Measurements from ENCODE around the gene WTIP. TPM values are rescaled to one million over a fixed set of nuclear protein-coding genes. Genes with fewer than 3 reads are reported as not detected.

WTIP gene
- total RNA-seq, 1 donor from 2014 or later: 1.0 TPM

GRCh38 chr19:34484328-34484727 is 2.8 kb downstream of the WTIP start:
- Mint-ChIP-seq H3K27ac (no peak overlapping the region), H3K9me3 (no peaks in the 10 kb centered on the region)
- intact Hi-C loops (cut with micrococcal nuclease): no loop called here

GRCh38 chr19:34485831-34486230 is 4.3 kb downstream of the WTIP start:
- no peak overlapping the region for H3K27ac Mint-ChIP-seq
- H3K36me3 Mint-ChIP-seq (ENCODE audit: low read depth): no peaks in the 10 kb centered on the region
- H3K9me3 Mint-ChIP-seq: no peaks in the 10 kb centered on the region
- DNase-seq (ENCODE audit: low spot score): no peak
- peaks cover 2% of the 10 kb centered on the region for H3K4me1 Mint-ChIP-seq (ENCODE audit: low read depth)
- peaks cover 28% of the 10 kb centered on the region for H3K27me3 Mint-ChIP-seq (ENCODE audit: low read depth)
- no peak overlapping the region for H3K4me3 Mint-ChIP-seq (ENCODE audit: low read depth)
- intact Hi-C loops (cut with micrococcal nuclease): no loop called here

More at GRCh38 chr19:34484328-34484727, 2.8 kb downstream of the WTIP start:
- Mint-ChIP-seq H3K4me3 (ENCODE audit: low read depth) (no peak overlapping the region), H3K27me3 (ENCODE audit: low read depth) (peaks cover 36% of the 10 kb centered on the region), H3K4me1 (ENCODE audit: low read depth) (peaks cover 2% of the 10 kb centered on the region), H3K36me3 (ENCODE audit: low read depth) (no peaks in the 10 kb centered on the region)
- DNase-seq (ENCODE audit: low spot score): no peak

- Mint-ChIP-seq H3K9me3 (no peaks in the 10 kb centered on the region), H3K27ac (no peak overlapping the region), H3K27me3 (ENCODE audit: low read depth) (peaks cover 25% of the 10 kb centered on the region), H3K4me1 (ENCODE audit: low read depth) (peaks cover 2% of the 10 kb centered on the region), H3K4me3 (ENCODE audit: low read depth) (no peak overlapping the region), H3K36me3 (ENCODE audit: low read depth) (no peaks in the 10 kb centered on the region)
- intact Hi-C loops (cut with micrococcal nuclease): no loop called here
- DNase-seq (ENCODE audit: low spot score): no peak
Measured at GRCh38 chr19:34487651-34488051, 6.1 kb downstream of the WTIP start.

GRCh38 chr19:34489175-34489574 is 7.6 kb downstream of the WTIP start:
- Mint-ChIP-seq H3K4me1 (ENCODE audit: low read depth) (no peaks in the 10 kb centered on the region), H3K4me3 (ENCODE audit: low read depth) (no peak overlapping the region), H3K9me3 (no peaks in the 10 kb centered on the region), H3K27me3 (ENCODE audit: low read depth) (peaks cover 12% of the 10 kb centered on the region), H3K36me3 (ENCODE audit: low read depth) (no peaks in the 10 kb centered on the region), H3K27ac (no peak overlapping the region)
- intact Hi-C loops (cut with micrococcal nuclease): no loop called here
- DNase-seq (ENCODE audit: low spot score): no peak

GRCh38 chr19:34490141-34490766 is 8.7 kb downstream of the WTIP start:
- Mint-ChIP-seq H3K27ac (no peak overlapping the region), H3K4me1 (ENCODE audit: low read depth) (no peaks in the 10 kb centered on the region), H3K9me3 (no peaks in the 10 kb centered on the region), H3K36me3 (ENCODE audit: low read depth) (no peaks in the 10 kb centered on the region), H3K27me3 (ENCODE audit: low read depth) (peaks cover 9% of the 10 kb centered on the region), H3K4me3 (ENCODE audit: low read depth) (no peak overlapping the region)
- DNase-seq (ENCODE audit: low spot score): no peak
- intact Hi-C loops (cut with micrococcal nuclease): no loop called here

- Mint-ChIP-seq H3K4me3 (ENCODE audit: low read depth) (no peak overlapping the region), H3K27me3 (ENCODE audit: low read depth) (no peaks in the 10 kb centered on the region), H3K4me1 (ENCODE audit: low read depth) (no peaks in the 10 kb centered on the region), H3K36me3 (ENCODE audit: low read depth) (no peaks in the 10 kb centered on the region), H3K9me3 (no peaks in the 10 kb centered on the region), H3K27ac (no peak overlapping the region)
- intact Hi-C loops (cut with micrococcal nuclease): no loop called here
- no peak for DNase-seq (ENCODE audit: low spot score)
Measured at GRCh38 chr19:34493038-34493648, 11.6 kb downstream of the WTIP start.

- no peak for DNase-seq (ENCODE audit: low spot score)
- H3K4me1 Mint-ChIP-seq (ENCODE audit: low read depth): no peaks in the 10 kb centered on the region
- no peak overlapping the region for H3K27ac Mint-ChIP-seq
Measured at GRCh38 chr19:34493649-34494044, 12.1 kb downstream of the WTIP start.

GRCh38 chr19:34494601-34495000 is 13.0 kb downstream of the WTIP start:
- H3K9me3 Mint-ChIP-seq: no peaks in the 10 kb centered on the region
- peaks cover 3% of the 10 kb centered on the region for H3K27me3 Mint-ChIP-seq (ENCODE audit: low read depth)
- H3K27ac Mint-ChIP-seq: no peak overlapping the region

More at GRCh38 chr19:34493649-34494044, 12.1 kb downstream of the WTIP start:
- H3K9me3 Mint-ChIP-seq: no peaks in the 10 kb centered on the region
- no peaks in the 10 kb centered on the region for H3K27me3 Mint-ChIP-seq (ENCODE audit: low read depth)
- no peak overlapping the region for H3K4me3 Mint-ChIP-seq (ENCODE audit: low read depth)
- intact Hi-C loops (cut with micrococcal nuclease): no loop called here
- H3K36me3 Mint-ChIP-seq (ENCODE audit: low read depth): no peaks in the 10 kb centered on the region

GRCh38 chr19:34495416-34495815 is 13.9 kb downstream of the WTIP start:
- Mint-ChIP-seq H3K27me3 (ENCODE audit: low read depth) (peaks cover 6% of the 10 kb centered on the region), H3K27ac (no peak overlapping the region), H3K4me1 (ENCODE audit: low read depth) (no peaks in the 10 kb centered on the region), H3K9me3 (no peaks in the 10 kb centered on the region), H3K4me3 (ENCODE audit: low read depth) (no peak overlapping the region), H3K36me3 (ENCODE audit: low read depth) (no peaks in the 10 kb centered on the region)
- intact Hi-C loops (cut with micrococcal nuclease): no loop called here
- DNase-seq (ENCODE audit: low spot score): no peak

More at GRCh38 chr19:34494601-34495000, 13.0 kb downstream of the WTIP start:
- Mint-ChIP-seq H3K36me3 (ENCODE audit: low read depth) (no peaks in the 10 kb centered on the region), H3K4me1 (ENCODE audit: low read depth) (no peaks in the 10 kb centered on the region), H3K4me3 (ENCODE audit: low read depth) (no peak overlapping the region)
- intact Hi-C loops (cut with micrococcal nuclease): no loop called here
- DNase-seq (ENCODE audit: low spot score): no peak

GRCh38 chr19:34497112-34497805 is 15.7 kb downstream of the WTIP start:
- intact Hi-C loops (cut with micrococcal nuclease): no loop called here
- no peaks in the 10 kb centered on the region for H3K36me3 Mint-ChIP-seq (ENCODE audit: low read depth)
- H3K4me1 Mint-ChIP-seq (ENCODE audit: low read depth): no peaks in the 10 kb centered on the region
- H3K4me3 Mint-ChIP-seq (ENCODE audit: low read depth): no peak overlapping the region
- H3K27ac Mint-ChIP-seq: no peak overlapping the region
- H3K9me3 Mint-ChIP-seq: no peaks in the 10 kb centered on the region
- DNase-seq (ENCODE audit: low spot score): no peak
- peaks cover 6% of the 10 kb centered on the region for H3K27me3 Mint-ChIP-seq (ENCODE audit: low read depth)

GRCh38 chr19:34499155-34499834 is 17.7 kb downstream of the WTIP start:
- intact Hi-C loops (cut with micrococcal nuclease): no loop called here
- Mint-ChIP-seq H3K4me1 (ENCODE audit: low read depth) (no peaks in the 10 kb centered on the region), H3K36me3 (ENCODE audit: low read depth) (no peaks in the 10 kb centered on the region), H3K27ac (no peak overlapping the region), H3K4me3 (ENCODE audit: low read depth) (no peak overlapping the region), H3K27me3 (ENCODE audit: low read depth) (peaks cover 6% of the 10 kb centered on the region), H3K9me3 (no peaks in the 10 kb centered on the region)
- no peak for DNase-seq (ENCODE audit: low spot score)

GRCh38 chr19:34500656-34501120 is 19.1 kb downstream of the WTIP start:
- intact Hi-C loops (cut with micrococcal nuclease): loop anchor here (2.0 kb wide), 2 partner anchors 26 to 212 kb away; no protein-coding TSS in a partner anchor
- H3K4me3 Mint-ChIP-seq (ENCODE audit: low read depth): no peak overlapping the region
- H3K4me1 Mint-ChIP-seq (ENCODE audit: low read depth): no peaks in the 10 kb centered on the region
- no peaks in the 10 kb centered on the region for H3K9me3 Mint-ChIP-seq
- H3K27ac Mint-ChIP-seq: no peak overlapping the region
- H3K27me3 Mint-ChIP-seq (ENCODE audit: low read depth): peaks cover 6% of the 10 kb centered on the region
- DNase-seq (ENCODE audit: low spot score): no peak
- no peaks in the 10 kb centered on the region for H3K36me3 Mint-ChIP-seq (ENCODE audit: low read depth)

All from activated T-helper 2 cell treated with anti-CD3 and anti-CD28 coated beads, Interferon-gamma antibody, Interleukin-2, Interleukin-4, amounts not matched to agents 10 μg/mL and 5 μg/mL and 100 μg/mL, durations not matched to agents 14 hours and 24 hours and 36 hours (primary cell).